ENCODE results near the gene N4BP2.
"Not testable (repeated sequence)": the region's sequence is repeated elsewhere in the genome, so short reads cannot be mapped to it uniquely, and the experiment has no call there.

N4BP2 gene

GRCh38 chr4:40070387-40070786 is 13.7 kb downstream of the N4BP2 start:
- Histone ChIP-seq H3K4me3 (no peak overlapping the region), H3K27ac (no peak overlapping the region)

- Histone ChIP-seq H3K27ac (no peak overlapping the region), H3K4me3 (no peak overlapping the region)
These were observed 29.8 kb downstream of the N4BP2 start for GRCh38 chr4:40086421-40086820.

- H3K27ac ChIP-seq: no peak overlapping the region
These were observed 31.2 kb downstream of the N4BP2 start for GRCh38 chr4:40087799-40088366.

GRCh38 chr4:40093400-40093799 is 36.8 kb downstream of the N4BP2 start:
- not testable (repeated sequence) for H3K27ac ChIP-seq, H3K4me3 ChIP-seq

More at GRCh38 chr4:40087799-40088366, 31.2 kb downstream of the N4BP2 start:
- H3K4me3 ChIP-seq: no peak overlapping the region

GRCh38 chr4:40099010-40099409 is 42.4 kb downstream of the N4BP2 start:
- no peak overlapping the region for H3K27ac ChIP-seq

GRCh38 chr4:40107150-40107549 is 50.5 kb downstream of the N4BP2 start:
- not testable (repeated sequence) for H3K27ac ChIP-seq, H3K4me3 ChIP-seq

More at GRCh38 chr4:40099010-40099409, 42.4 kb downstream of the N4BP2 start:
- no peak overlapping the region for H3K4me3 ChIP-seq

GRCh38 chr4:40112027-40112792 is 55.6 kb downstream of the N4BP2 start:
- Histone ChIP-seq H3K4me3 (no peak overlapping the region), H3K27ac (no peak overlapping the region)

- Histone ChIP-seq H3K4me3 (no peak overlapping the region), H3K27ac (no peak overlapping the region)
These were observed 57.6 kb downstream of the N4BP2 start for GRCh38 chr4:40114206-40114605.

GRCh38 chr4:40118861-40119260 is 62.2 kb downstream of the N4BP2 start:
- H3K4me3 ChIP-seq: no peak overlapping the region
- H3K27ac ChIP-seq: no peak overlapping the region

GRCh38 chr4:40119344-40119743 is 62.7 kb downstream of the N4BP2 start:
- Histone ChIP-seq H3K27ac (no peak overlapping the region), H3K4me3 (no peak overlapping the region)

- Histone ChIP-seq H3K4me3 (no peak overlapping the region), H3K27ac (peak overlapping the region in 6 of 21 experiments; percentile 0 to 41 (median 23))
These were observed 64.9 kb downstream of the N4BP2 start for GRCh38 chr4:40121515-40121914.

GRCh38 chr4:40122941-40123340 is 66.3 kb downstream of the N4BP2 start:
- Histone ChIP-seq H3K27ac (no peak overlapping the region), H3K4me3 (no peak overlapping the region)

GRCh38 chr4:40124690-40125089 is 68.0 kb downstream of the N4BP2 start:
- peak overlapping the region in 2 of 21 experiments; percentile 18 to 56 for H3K27ac ChIP-seq
- no peak overlapping the region for H3K4me3 ChIP-seq

- Histone ChIP-seq H3K27ac (no peak overlapping the region), H3K4me3 (no peak overlapping the region)
These were observed 73.9 kb downstream of the N4BP2 start for GRCh38 chr4:40130401-40131036.

GRCh38 chr4:40132816-40133215 is 76.2 kb downstream of the N4BP2 start:
- Histone ChIP-seq H3K27ac (no peak overlapping the region), H3K4me3 (no peak overlapping the region)

- no peak overlapping the region for H3K27ac ChIP-seq
These were observed 77.7 kb downstream of the N4BP2 start for GRCh38 chr4:40134206-40134917.

GRCh38 chr4:40136202-40136601 is 79.6 kb downstream of the N4BP2 start:
- not testable (repeated sequence) for H3K27ac ChIP-seq, H3K4me3 ChIP-seq

More at GRCh38 chr4:40134206-40134917, 77.7 kb downstream of the N4BP2 start:
- no peak overlapping the region for H3K4me3 ChIP-seq

GRCh38 chr4:40140196-40140595 is 83.5 kb downstream of the N4BP2 start:
- Histone ChIP-seq H3K4me3 (no peak overlapping the region), H3K27ac (no peak overlapping the region)

GRCh38 chr4:40140597-40140996 is 83.9 kb downstream of the N4BP2 start:
- H3K4me3 ChIP-seq, H3K27ac ChIP-seq: not testable (repeated sequence)

- no peak overlapping the region for H3K27ac ChIP-seq
- no peak overlapping the region for H3K4me3 ChIP-seq
These were observed 87.4 kb downstream of the N4BP2 start for GRCh38 chr4:40143926-40144508.
